Measurements from ENCODE around the gene NEDD8. TPM values are rescaled to one million over a fixed set of nuclear protein-coding genes. Genes with fewer than 3 reads are reported as not detected.

NEDD8 gene
- total and polyA plus RNA-seq, 2 donors (not counting 3 experiments of a cell fraction or from before 2014, with no cell fraction given): 243 to 316 TPM

DNA sequence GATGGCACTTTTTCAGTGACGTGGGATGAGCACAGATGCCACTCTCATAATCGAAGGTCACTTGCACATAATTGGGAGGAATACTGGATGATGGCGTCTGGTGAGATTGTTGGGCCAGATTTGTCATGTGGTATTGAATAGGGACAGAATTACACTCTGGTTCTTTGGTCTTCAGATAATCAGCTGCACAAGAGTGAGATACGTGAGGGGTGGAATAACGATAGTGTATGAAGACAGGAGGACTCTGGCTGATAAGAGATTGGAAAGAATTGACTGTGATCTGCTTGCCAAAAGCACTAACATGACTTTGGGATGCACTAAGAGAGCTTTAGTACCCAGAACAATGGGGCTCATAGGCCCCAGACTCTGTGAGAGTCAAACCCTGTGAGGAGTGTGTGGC is 46.3 kb upstream of the NEDD8 start:
- no peak overlapping the region for H2AFZ ChIP-seq (ENCODE audit: low read depth, low read length)
- no peaks in the 10 kb centered on the region for H3K27me3 ChIP-seq (ENCODE audit: control insufficient read depth in 2 of 2, insufficient read depth in 2 of 2, low read length in 2 of 2)
- no peaks in the 10 kb centered on the region for H3K4me1 ChIP-seq (ENCODE audit: control insufficient read depth, extremely low read depth, insufficient read depth, low read length)
- H3K27ac ChIP-seq (ENCODE audit: insufficient read depth, low read depth, low read length): no peak overlapping the region
- no peaks in the 10 kb centered on the region for H3K9me1 ChIP-seq (replicated peaks; ENCODE audit: control insufficient read depth, extremely low read depth, insufficient read depth, low read length)
- ChIA-PET POLR2A (interaction anchor here (0.6 kb wide), 1 partner anchor 35 kb away, joined by 8 read pairs; no protein-coding TSS in a partner anchor), CTCF (interaction anchor here (0.9 to 2.2 kb wide), 2 partner anchors 18 to 21 kb away, joined by 3 to 6 read pairs; partner anchors contain the start of genes DHRS1 and NOP9)
- no peak for DNase-seq (ENCODE audit: low read depth, low spot score)
- intact Hi-C loops (cut with micrococcal nuclease): no loop called here
- H3K4me3 ChIP-seq (replicated peaks in 1 of 3; ENCODE audit: insufficient read depth in 1 of 3, low read depth in 1 of 3, low read length in 3 of 3): no peak overlapping the region
- no peak overlapping the region for H3K4me2 ChIP-seq (ENCODE audit: insufficient read depth, low read length)
- no peaks in the 10 kb centered on the region for H3K9me3 ChIP-seq (replicated peaks; ENCODE audit: control insufficient read depth, insufficient read depth, low read length)
- TF ChIP-seq GATA2 (IDR thresholded peaks at IDR 0.05; ENCODE audit: insufficient read depth, insufficient read length, low read depth, low read length): no peak
- TF ChIP-seq POLR2A (IDR thresholded peaks at IDR 0.05; ENCODE audit: low read depth, low read length): no peak
- no peak for TF ChIP-seq MYC (IDR thresholded peaks at IDR 0.05; ENCODE audit: low read depth, low read length)
- TF ChIP-seq, protein P1, sequence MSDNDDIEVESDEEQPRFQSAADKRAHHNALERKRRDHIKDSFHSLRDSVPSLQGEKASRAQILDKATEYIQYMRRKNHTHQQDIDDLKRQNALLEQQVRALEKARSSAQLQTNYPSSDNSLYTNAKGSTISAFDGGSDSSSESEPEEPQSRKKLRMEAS (IDR thresholded peaks at IDR 0.05; ENCODE audit: insufficient read depth, insufficient read length): no peak
- no peak overlapping the region for H3K9ac ChIP-seq (replicated peaks; ENCODE audit: extremely low read depth, insufficient read depth, low read length)
- no peak for FAIRE-seq
- H3K36me3 ChIP-seq (ENCODE audit: control insufficient read depth in 2 of 2, extremely low read depth in 1 of 2, insufficient read depth in 2 of 2, low read length in 2 of 2): no peaks in the 10 kb centered on the region
- H4K20me1 ChIP-seq (replicated peaks; ENCODE audit: control insufficient read depth, extremely low read depth, insufficient read depth, low read length): no peaks in the 10 kb centered on the region
- H3K79me2 ChIP-seq (ENCODE audit: control insufficient read depth, insufficient read depth, low read length): no peaks in the 10 kb centered on the region
- dilution Hi-C loops (cut with MboI; ENCODE audit: extremely low pct_ligation_motif_present, low sequenced_read_pairs): no loop called here
- BruUV-seq (replicated peaks): no TSS peak

DNA sequence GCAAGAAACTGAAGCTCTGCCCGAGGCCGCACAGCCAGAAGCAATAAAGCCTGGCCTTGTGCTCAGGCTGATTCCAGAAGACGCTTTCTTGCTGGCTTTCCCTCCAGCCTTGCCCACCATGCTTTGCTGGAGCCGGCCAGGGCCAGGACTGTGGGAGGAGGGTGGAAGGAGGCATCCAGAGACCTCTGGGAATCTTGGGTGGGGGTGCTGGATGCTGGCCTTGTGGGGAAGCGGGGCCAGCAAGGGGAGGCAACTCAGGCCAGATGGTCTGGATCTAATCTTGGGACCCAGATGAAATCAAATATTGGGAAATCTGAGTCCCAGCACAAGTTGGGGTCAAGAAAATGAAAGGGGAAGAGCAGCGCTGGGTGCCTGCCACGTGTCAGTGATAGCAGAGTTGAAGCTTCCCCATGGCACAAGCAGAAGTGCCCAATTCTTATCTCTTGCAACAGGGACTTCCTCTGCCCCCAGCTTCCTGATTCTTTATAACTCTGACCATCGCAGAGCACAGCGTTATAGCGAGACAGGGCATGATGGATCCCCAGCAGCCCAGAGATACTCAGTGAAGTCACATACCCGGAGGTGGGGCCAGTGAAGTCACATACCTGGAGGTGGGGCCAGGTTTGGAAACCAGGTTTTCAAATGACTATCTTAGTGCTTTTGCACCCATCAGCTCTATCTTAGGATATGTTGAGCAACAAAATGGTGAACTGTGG is 45.6 kb upstream of the NEDD8 start:
- Histone ChIP-seq H3K9me1 (replicated peaks; ENCODE audit: control insufficient read depth, extremely low read depth, insufficient read depth, low read length) (no peaks in the 10 kb centered on the region), H3K4me2 (ENCODE audit: insufficient read depth, low read length) (no peak overlapping the region), H3K4me1 (ENCODE audit: control insufficient read depth, extremely low read depth, insufficient read depth, low read length) (no peaks in the 10 kb centered on the region), H4K20me1 (replicated peaks; ENCODE audit: control insufficient read depth, extremely low read depth, insufficient read depth, low read length) (no peaks in the 10 kb centered on the region), H3K36me3 (ENCODE audit: control insufficient read depth in 2 of 2, extremely low read depth in 1 of 2, insufficient read depth in 2 of 2, low read length in 2 of 2) (no peaks in the 10 kb centered on the region), H2AFZ (ENCODE audit: low read depth, low read length) (no peak overlapping the region), H3K27me3 (ENCODE audit: control insufficient read depth in 2 of 2, insufficient read depth in 2 of 2, low read length in 2 of 2) (no peaks in the 10 kb centered on the region), H3K9ac (replicated peaks; ENCODE audit: extremely low read depth, insufficient read depth, low read length) (no peak overlapping the region), H3K27ac (ENCODE audit: insufficient read depth, low read depth, low read length) (no peak overlapping the region), H3K79me2 (ENCODE audit: control insufficient read depth, insufficient read depth, low read length) (no peaks in the 10 kb centered on the region), H3K4me3 (replicated peaks in 1 of 3; ENCODE audit: insufficient read depth in 1 of 3, low read depth in 1 of 3, low read length in 3 of 3) (no peak overlapping the region), H3K9me3 (replicated peaks; ENCODE audit: control insufficient read depth, insufficient read depth, low read length) (no peaks in the 10 kb centered on the region)
- dilution Hi-C loops (cut with MboI; ENCODE audit: extremely low pct_ligation_motif_present, low sequenced_read_pairs): no loop called here
- intact Hi-C loops (cut with micrococcal nuclease): no loop called here
- ChIA-PET CTCF (interaction anchor here (0.9 to 1.0 kb wide), 3 partner anchors 19 to 30 kb away, joined by 3 to 4 read pairs (median 3); partner anchors contain the start of gene CIDEB), POLR2A (interaction anchor here (0.6 kb wide), 1 partner anchor 34 kb away, joined by 8 read pairs; no protein-coding TSS in a partner anchor)
- BruUV-seq (replicated peaks): no TSS peak
- FAIRE-seq: no peak
- no peak for DNase-seq (ENCODE audit: low read depth, low spot score)
- no peak for TF ChIP-seq FOS (IDR thresholded peaks at IDR 0.05; ENCODE audit: borderline replicate concordance, insufficient read depth, low read length)
- TF ChIP-seq, protein P2, sequence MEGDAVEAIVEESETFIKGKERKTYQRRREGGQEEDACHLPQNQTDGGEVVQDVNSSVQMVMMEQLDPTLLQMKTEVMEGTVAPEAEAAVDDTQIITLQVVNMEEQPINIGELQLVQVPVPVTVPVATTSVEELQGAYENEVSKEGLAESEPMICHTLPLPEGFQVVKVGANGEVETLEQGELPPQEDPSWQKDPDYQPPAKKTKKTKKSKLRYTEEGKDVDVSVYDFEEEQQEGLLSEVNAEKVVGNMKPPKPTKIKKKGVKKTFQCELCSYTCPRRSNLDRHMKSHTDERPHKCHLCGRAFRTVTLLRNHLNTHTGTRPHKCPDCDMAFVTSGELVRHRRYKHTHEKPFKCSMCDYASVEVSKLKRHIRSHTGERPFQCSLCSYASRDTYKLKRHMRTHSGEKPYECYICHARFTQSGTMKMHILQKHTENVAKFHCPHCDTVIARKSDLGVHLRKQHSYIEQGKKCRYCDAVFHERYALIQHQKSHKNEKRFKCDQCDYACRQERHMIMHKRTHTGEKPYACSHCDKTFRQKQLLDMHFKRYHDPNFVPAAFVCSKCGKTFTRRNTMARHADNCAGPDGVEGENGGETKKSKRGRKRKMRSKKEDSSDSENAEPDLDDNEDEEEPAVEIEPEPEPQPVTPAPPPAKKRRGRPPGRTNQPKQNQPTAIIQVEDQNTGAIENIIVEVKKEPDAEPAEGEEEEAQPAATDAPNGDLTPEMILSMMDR (IDR thresholded peaks at IDR 0.05; ENCODE audit: extremely low read depth in 1 of 2, insufficient read depth in 1 of 2, low read depth in 1 of 2, low read length in 2 of 2): no peak
- no peak for TF ChIP-seq POLR2A (IDR thresholded peaks at IDR 0.05; ENCODE audit: low read depth, low read length)
- no peak for TF ChIP-seq POLR2AphosphoS5 (IDR thresholded peaks at IDR 0.05; ENCODE audit: insufficient read depth, low read depth, low read length)
- no peak for TF ChIP-seq MYC (IDR thresholded peaks at IDR 0.05; ENCODE audit: low read depth, low read length)
- TF ChIP-seq GATA2 (IDR thresholded peaks at IDR 0.05; ENCODE audit: insufficient read depth, insufficient read length, low read depth, low read length): no peak
- TF ChIP-seq, protein P1 (IDR thresholded peaks at IDR 0.05; ENCODE audit: insufficient read depth, insufficient read length): no peak
- TF ChIP-seq JUN (IDR thresholded peaks at IDR 0.05; ENCODE audit: borderline replicate concordance, insufficient read depth, insufficient read length, low read depth): no peak

All from endothelial cell of umbilical vein (primary cell).